ENCODE data around the gene PRR3. TPM values are rescaled to one million over a fixed set of nuclear protein-coding genes. Genes with fewer than 3 reads are reported as not detected.
"Not testable (repeated sequence)": the region's sequence is repeated elsewhere in the genome, so short reads cannot be mapped to it uniquely, and the experiment has no call there.

The PRR3 gene
- total RNA-seq, 1 donor from 2014 or later = 7.5 TPM

GRCh38 chr6:30511169-30511546 is 45.9 kb upstream of the PRR3 start:
- Histone ChIP-seq H3K4me3 (no peak overlapping the region), H3K27ac (peak overlapping the region; percentile 7), H3K9me3 (no peaks in the 10 kb centered on the region), H3K36me3 (no peaks in the 10 kb centered on the region), H3K27me3 (ENCODE audit: low read depth) (no peaks in the 10 kb centered on the region), H3K4me1 (peaks cover 35% of the 10 kb centered on the region)
- intact Hi-C loops (cut with DNase I) = no loop called here
- DNase-seq (no peak), ATAC-seq (no peak)
- no peak for TF ChIP-seq CTCF (IDR thresholded peaks at IDR 0.05)

- TF ChIP-seq CTCF (IDR thresholded peaks at IDR 0.05) = no peak
- peaks cover 38% of the 10 kb centered on the region for H3K4me1 ChIP-seq
Measured at GRCh38 chr6:30513451-30513850, 43.6 kb upstream of the PRR3 start.

GRCh38 chr6:30515106-30515505 is 42.0 kb upstream of the PRR3 start:
- H3K9me3 ChIP-seq = no peaks in the 10 kb centered on the region
- peaks cover 21% of the 10 kb centered on the region for H3K4me1 ChIP-seq
- peak overlapping the region; percentile 53 for H3K4me3 ChIP-seq
- H3K27me3 ChIP-seq (ENCODE audit: low read depth) = no peaks in the 10 kb centered on the region
- no peak for DNase-seq
- no peak for TF ChIP-seq CTCF (IDR thresholded peaks at IDR 0.05)
- no peaks in the 10 kb centered on the region for H3K36me3 ChIP-seq
- no peak for ATAC-seq
- peak overlapping the region; percentile 91 for H3K27ac ChIP-seq
- intact Hi-C loops (cut with DNase I) = no loop called here

More at GRCh38 chr6:30513451-30513850, 43.6 kb upstream of the PRR3 start:
- Histone ChIP-seq H3K27ac (no peak overlapping the region), H3K36me3 (no peaks in the 10 kb centered on the region), H3K27me3 (ENCODE audit: low read depth) (no peaks in the 10 kb centered on the region), H3K9me3 (no peaks in the 10 kb centered on the region), H3K4me3 (no peak overlapping the region)
- intact Hi-C loops (cut with DNase I) = no loop called here
- ATAC-seq (no peak), DNase-seq (no peak)

GRCh38 chr6:30515944-30516753 is 40.9 kb upstream of the PRR3 start:
- Histone ChIP-seq H3K4me1 (peaks cover 26% of the 10 kb centered on the region), H3K36me3 (no peaks in the 10 kb centered on the region)

GRCh38 chr6:30516754-30517076 is 40.4 kb upstream of the PRR3 start:
- H3K27me3 ChIP-seq (ENCODE audit: low read depth); ATAC-seq; H3K9me3 ChIP-seq; H3K36me3 ChIP-seq; intact Hi-C loops (cut with DNase I); DNase-seq: not testable (repeated sequence)
- H3K4me1 ChIP-seq = peaks cover 31% of the 10 kb centered on the region
- H3K27ac ChIP-seq = peak overlapping the region; percentile 91
- H3K4me3 ChIP-seq = peak overlapping the region; percentile 53

More at GRCh38 chr6:30515944-30516753, 40.9 kb upstream of the PRR3 start:
- TF ChIP-seq CTCF (IDR thresholded peaks at IDR 0.05) = no peak
- H3K4me3 ChIP-seq = peak overlapping the region; percentile 53
- no peaks in the 10 kb centered on the region for H3K9me3 ChIP-seq
- no peaks in the 10 kb centered on the region for H3K27me3 ChIP-seq (ENCODE audit: low read depth)
- DNase-seq (peak; percentile 95), ATAC-seq (peak; percentile 97)
- peak overlapping the region; percentile 91 for H3K27ac ChIP-seq
- intact Hi-C loops (cut with DNase I) = no loop called here

- peak overlapping the region; percentile 91 for H3K27ac ChIP-seq
- H3K36me3 ChIP-seq; intact Hi-C loops (cut with DNase I); H3K9me3 ChIP-seq; ATAC-seq; H3K4me3 ChIP-seq; H3K27me3 ChIP-seq (ENCODE audit: low read depth): not testable (repeated sequence)
- peaks cover 31% of the 10 kb centered on the region for H3K4me1 ChIP-seq
- peak; percentile 38 for DNase-seq
Measured at GRCh38 chr6:30517767-30518504, 39.2 kb upstream of the PRR3 start.

- intact Hi-C loops (cut with DNase I); ATAC-seq; H3K4me3 ChIP-seq; DNase-seq; H3K27ac ChIP-seq; H3K27me3 ChIP-seq (ENCODE audit: low read depth); H3K36me3 ChIP-seq; H3K9me3 ChIP-seq: not testable (repeated sequence)
- H3K4me1 ChIP-seq = peaks cover 31% of the 10 kb centered on the region
Measured at GRCh38 chr6:30518505-30519145, 38.5 kb upstream of the PRR3 start.

Measured in lower lobe of right lung (tissue), 2 donors.